HEK293 (cell line): ENCODE data around the gene LRRK1.

Experiments used
- CTCF ChIA-PET: fragments of 350-600 bp; formaldehyde crosslinking; extraction: SDS; loops from one replicate; lab custom pipeline; 2021; ENCODE audit warnings: antibody characterized with exemption; lab: Yijun Ruan, JAX
- POLR2A ChIA-PET: fragments of 300-600 bp; formaldehyde crosslinking; extraction: SDS; loops from one replicate; lab custom pipeline; 2020; ENCODE audit warnings: antibody characterized with exemption, inconsistent platforms; lab: Yijun Ruan, JAX
- H3K27ac ChIP-seq: fragments of 200-500 bp; sonication (Bioruptor generic); 2 replicates; pipeline ENCODE4 v1.5.1; 2014; ENCODE audit warnings: low read depth, low read length, control low read depth, inconsistent platforms; ENCODE audit errors: extremely low read depth
- H3K36me3 ChIP-seq, 2 experiments: fragments of 200-500 bp in 1 of 2; sonication (Bioruptor generic) in 1 of 2; 1 replicate in 1 of 2; 2 replicates in 1 of 2; pipeline ENCODE4 v1.5.1; 2014 to 2017; ENCODE audit warnings: inconsistent platforms in 2 of 2, low read length in 2 of 2; ENCODE audit not compliant: control insufficient read depth in 2 of 2, insufficient read depth in 1 of 2
- H3K4me1 ChIP-seq: fragments of 200-500 bp; sonication (Bioruptor generic); 2 replicates; pipeline ENCODE4 v1.5.1; 2014; ENCODE audit warnings: mild to moderate bottlenecking, low read length, inconsistent platforms; ENCODE audit not compliant: control insufficient read depth, insufficient read depth
- H3K4me3 ChIP-seq: 2 replicates; pipeline ENCODE4 v1.5.1; 2011; ENCODE audit warnings: low read depth, mild to moderate bottlenecking, control low read depth, low read length, moderate library complexity
- H3K9me3 ChIP-seq: fragments of 200-500 bp; sonication (Bioruptor generic); 2 replicates; pipeline ENCODE4 v1.5.1; 2014; ENCODE audit warnings: low read depth, low read length, inconsistent platforms; ENCODE audit not compliant: control insufficient read depth, insufficient read depth
- GLI2 ChIP-seq: fragments of 450-650 bp; formaldehyde crosslinking; IDR thresholded peaks from 2 replicates; pipeline ENCODE4; 2017; ENCODE audit warnings: missing biosample characterization, missing genetic modification characterization, low read depth, borderline replicate concordance
- HOXA7 ChIP-seq: sonication (generic); formaldehyde crosslinking; IDR thresholded peaks from 2 replicates; pipeline ENCODE4 v1.8.1; 2022; ENCODE audit warnings: missing genetic modification reagents, borderline replicate concordance
- HOXC10 ChIP-seq: sonication (generic); formaldehyde crosslinking; IDR thresholded peaks from 2 replicates; pipeline ENCODE4 v1.8.1; 2023; ENCODE audit warnings: mild to moderate bottlenecking, missing genetic modification reagents
- KLF10 ChIP-seq: fragments of 450-650 bp; IDR thresholded peaks from 2 replicates; pipeline ENCODE4 v1.5.1; 2018; ENCODE audit warnings: missing biosample characterization, mild to moderate bottlenecking, missing genetic modification characterization
- SCRT1 ChIP-seq: fragments of 450-650 bp; formaldehyde crosslinking; IDR thresholded peaks from 2 replicates; pipeline ENCODE4 v1.5.1; 2016; ENCODE audit warnings: missing biosample characterization, missing genetic modification characterization, borderline replicate concordance
- ZBTB10 ChIP-seq: fragments of 450-650 bp; formaldehyde crosslinking; IDR thresholded peaks from 2 replicates; pipeline ENCODE4 v1.5.1; 2016; ENCODE audit warnings: missing biosample characterization, missing genetic modification characterization
- ZBTB48 ChIP-seq: fragments of 450-650 bp; formaldehyde crosslinking; IDR thresholded peaks from 2 replicates; pipeline ENCODE4 v1.5.1; 2016; ENCODE audit warnings: missing biosample characterization, missing genetic modification characterization
- ZBTB8A ChIP-seq: fragments of 450-650 bp; formaldehyde crosslinking; IDR thresholded peaks from 2 replicates; pipeline ENCODE4 v1.5.1; 2016; ENCODE audit warnings: missing biosample characterization, missing genetic modification characterization
- ZFP3 ChIP-seq: fragments of 450-650 bp; formaldehyde crosslinking; IDR thresholded peaks from 2 replicates; pipeline ENCODE4 v1.5.1; 2016; ENCODE audit warnings: low read depth, missing biosample characterization, missing genetic modification characterization
- ZNF132 ChIP-seq: fragments of 450-650 bp; formaldehyde crosslinking; IDR thresholded peaks from 2 replicates; pipeline ENCODE4 v1.5.1; 2017; ENCODE audit warnings: missing biosample characterization, missing genetic modification characterization, borderline replicate concordance
- ZNF174 ChIP-seq: fragments of 450-650 bp; formaldehyde crosslinking; IDR thresholded peaks from 2 replicates; pipeline ENCODE4 v1.5.0; 2017; ENCODE audit warnings: missing biosample characterization, mild to moderate bottlenecking, missing genetic modification characterization
- ZNF266 ChIP-seq: fragments of 450-650 bp; formaldehyde crosslinking; IDR thresholded peaks from 2 replicates; pipeline ENCODE4 v1.5.1; 2016; ENCODE audit warnings: missing biosample characterization, missing genetic modification characterization, low read depth
- ZNF292 ChIP-seq: fragments of 450-650 bp; formaldehyde crosslinking; IDR thresholded peaks from 2 replicates; pipeline ENCODE4 v1.5.1; 2016; ENCODE audit warnings: low read depth, missing biosample characterization, missing genetic modification characterization, borderline replicate concordance
- ZNF529 ChIP-seq: fragments of 450-650 bp; formaldehyde crosslinking; IDR thresholded peaks from 2 replicates; pipeline ENCODE4 v1.5.1; 2017; ENCODE audit warnings: missing genetic modification characterization, missing biosample characterization; ENCODE audit not compliant: insufficient replicate concordance
- ZNF558 ChIP-seq: fragments of 450-650 bp; formaldehyde crosslinking; IDR thresholded peaks from 2 replicates; pipeline ENCODE4 v1.5.1; 2016; ENCODE audit warnings: missing biosample characterization, missing genetic modification characterization
- ZNF629 ChIP-seq: fragments of 450-650 bp; formaldehyde crosslinking; IDR thresholded peaks from 2 replicates; pipeline ENCODE4 v1.5.1; 2017; ENCODE audit warnings: missing biosample characterization, missing genetic modification characterization
- ZNF704 ChIP-seq: fragments of 450-650 bp; formaldehyde crosslinking; IDR thresholded peaks from 2 replicates; pipeline ENCODE4 v1.5.1; 2016; ENCODE audit warnings: missing biosample characterization, missing genetic modification characterization
- ZSCAN16 ChIP-seq: fragments of 450-650 bp; formaldehyde crosslinking; IDR thresholded peaks from 2 replicates; pipeline ENCODE4 v1.5.1; 2016; ENCODE audit warnings: missing biosample characterization, missing genetic modification characterization
- ZXDB ChIP-seq: fragments of 450-650 bp; formaldehyde crosslinking; IDR thresholded peaks from 2 replicates; pipeline ENCODE4 v1.5.1; 2016; ENCODE audit warnings: missing biosample characterization, missing genetic modification characterization
- TF ChIP-seq, protein P1 (sequence below): fragments of 450-650 bp; formaldehyde crosslinking; IDR thresholded peaks from 2 replicates; pipeline ENCODE4 v1.5.1; 2016; ENCODE audit warnings: missing biosample characterization, missing genetic modification characterization

The LRRK1 gene

DNA sequence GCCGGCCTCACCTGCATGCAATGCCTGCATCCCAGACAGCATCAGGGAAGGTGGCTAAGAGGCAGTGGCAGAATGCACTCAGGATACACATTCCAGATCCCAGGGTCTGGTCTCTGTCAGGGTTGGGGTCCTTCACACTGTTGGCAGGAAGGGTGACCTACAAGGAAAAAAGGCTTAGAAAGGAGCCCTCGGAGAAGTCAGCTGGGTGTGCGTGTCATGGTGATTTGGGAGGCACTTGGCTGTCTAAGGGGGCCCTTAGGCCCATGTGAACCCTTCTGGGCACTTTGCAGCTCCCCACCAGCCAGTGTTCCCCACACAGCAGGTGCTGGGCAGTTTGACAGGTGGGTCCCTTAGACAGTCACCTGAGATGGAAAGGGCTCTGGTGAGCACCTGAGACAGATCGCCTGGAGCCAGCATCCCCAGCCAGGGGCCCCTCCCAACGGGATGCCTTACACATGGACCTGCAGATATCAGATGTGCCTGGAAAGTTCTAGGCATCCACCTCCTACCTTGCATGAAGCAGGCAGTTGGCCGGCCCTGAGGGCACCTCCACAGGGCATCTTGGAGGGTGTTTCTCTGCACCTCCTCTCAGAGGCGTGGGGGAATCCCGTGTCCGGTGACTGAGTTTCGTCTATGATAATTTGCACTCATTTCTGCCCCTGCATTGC, 131.6 kb downstream of the LRRK1 start (continued):
- TF ChIP-seq ZBTB10 (tag by site-specific recombination): no peak
- no peak for TF ChIP-seq ZNF529 (tag by site-specific recombination)
- TF ChIP-seq ZSCAN16 (tag by site-specific recombination): no peak
- no peak for TF ChIP-seq ZNF292 (tag by site-specific recombination)
- TF ChIP-seq ZBTB48: no peak
- TF ChIP-seq KLF10 (tag by site-specific recombination): no peak
- no peak for TF ChIP-seq HOXA7 (CRISPR knock-in tag)
- TF ChIP-seq ZNF629 (tag by site-specific recombination): no peak

- POLR2A ChIA-PET: no interaction called here
- Histone ChIP-seq H3K4me1 (no peaks in the 10 kb centered on the region), H3K9me3 (no peaks in the 10 kb centered on the region), H3K4me3 (no peak overlapping the region), H3K36me3 (no peaks in the 10 kb centered on the region; a peak in 1 of 3 replicates), H3K27ac (no peak overlapping the region)
- TF ChIP-seq, protein P1, sequence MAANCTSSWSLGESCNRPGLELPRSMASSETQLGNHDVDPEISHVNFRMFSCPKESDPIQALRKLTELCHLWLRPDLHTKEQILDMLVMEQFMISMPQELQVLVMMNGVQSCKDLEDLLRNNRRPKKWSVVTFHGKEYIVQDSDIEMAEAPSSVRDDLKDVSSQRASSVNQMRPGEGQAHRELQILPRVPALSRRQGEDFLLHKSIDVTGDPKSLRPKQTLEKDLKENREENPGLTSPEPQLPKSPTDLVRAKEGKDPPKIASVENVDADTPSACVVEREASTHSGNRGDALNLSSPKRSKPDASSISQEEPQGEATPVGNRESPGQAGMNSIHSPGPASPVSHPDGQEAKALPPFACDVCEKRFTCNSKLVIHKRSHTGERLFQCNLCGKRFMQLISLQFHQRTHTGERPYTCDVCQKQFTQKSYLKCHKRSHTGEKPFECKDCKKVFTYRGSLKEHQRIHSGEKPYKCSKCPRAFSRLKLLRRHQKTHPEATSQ (tag by site-specific recombination): no peak
- TF ChIP-seq ZNF704 (no peak), ZBTB8A (tag by site-specific recombination) (no peak), ZXDB (no peak), ZNF558 (tag by site-specific recombination) (no peak), SCRT1 (tag by site-specific recombination) (no peak), GLI2 (tag by site-specific recombination) (no peak), ZNF132 (tag by site-specific recombination) (no peak), ZFP3 (tag by site-specific recombination) (no peak), ZNF174 (tag by site-specific recombination) (no peak), ZNF266 (tag by site-specific recombination) (no peak), HOXC10 (CRISPR knock-in tag) (no peak)
- TF ChIP-seq, all 188 proteins: peak for 0
- CTCF ChIA-PET: no interaction called here
Observed at GRCh38 chr15:101051291-101052030, 132.3 kb downstream of the LRRK1 start.
